Measurements from ENCODE around the gene HEY2.

DNA sequence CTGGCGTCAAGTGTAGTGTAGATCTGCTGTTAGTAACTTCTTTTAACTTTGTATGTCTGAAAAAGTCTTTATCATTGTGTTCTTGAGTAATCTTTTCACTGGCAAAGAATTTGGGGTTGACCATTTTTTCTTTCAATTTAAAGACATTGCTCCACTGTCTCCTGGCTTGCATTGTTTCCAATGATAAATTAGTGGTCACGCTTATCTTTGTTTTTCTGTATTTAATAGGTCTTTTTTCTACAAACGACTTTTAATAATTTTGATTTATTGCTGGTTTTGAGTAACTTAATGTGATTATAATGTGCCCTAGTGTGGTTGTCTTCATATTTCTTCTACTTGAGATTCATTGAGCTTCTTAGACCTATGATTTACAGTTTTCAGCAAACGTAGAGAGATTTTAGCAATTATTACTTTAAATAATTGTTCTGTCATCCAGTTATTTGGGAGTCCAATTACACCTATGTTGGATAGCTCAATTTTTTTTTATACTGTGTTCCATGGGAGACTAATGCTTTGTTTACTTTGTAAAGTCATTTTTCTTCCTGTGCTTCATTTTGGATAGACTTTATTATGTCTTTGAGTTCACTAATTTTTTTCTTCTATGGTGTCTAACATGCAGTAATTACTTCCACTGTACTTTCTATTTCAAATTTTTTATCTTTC, 38.3 kb upstream of the HEY2 start:
- TF ChIP-seq, protein P1, sequence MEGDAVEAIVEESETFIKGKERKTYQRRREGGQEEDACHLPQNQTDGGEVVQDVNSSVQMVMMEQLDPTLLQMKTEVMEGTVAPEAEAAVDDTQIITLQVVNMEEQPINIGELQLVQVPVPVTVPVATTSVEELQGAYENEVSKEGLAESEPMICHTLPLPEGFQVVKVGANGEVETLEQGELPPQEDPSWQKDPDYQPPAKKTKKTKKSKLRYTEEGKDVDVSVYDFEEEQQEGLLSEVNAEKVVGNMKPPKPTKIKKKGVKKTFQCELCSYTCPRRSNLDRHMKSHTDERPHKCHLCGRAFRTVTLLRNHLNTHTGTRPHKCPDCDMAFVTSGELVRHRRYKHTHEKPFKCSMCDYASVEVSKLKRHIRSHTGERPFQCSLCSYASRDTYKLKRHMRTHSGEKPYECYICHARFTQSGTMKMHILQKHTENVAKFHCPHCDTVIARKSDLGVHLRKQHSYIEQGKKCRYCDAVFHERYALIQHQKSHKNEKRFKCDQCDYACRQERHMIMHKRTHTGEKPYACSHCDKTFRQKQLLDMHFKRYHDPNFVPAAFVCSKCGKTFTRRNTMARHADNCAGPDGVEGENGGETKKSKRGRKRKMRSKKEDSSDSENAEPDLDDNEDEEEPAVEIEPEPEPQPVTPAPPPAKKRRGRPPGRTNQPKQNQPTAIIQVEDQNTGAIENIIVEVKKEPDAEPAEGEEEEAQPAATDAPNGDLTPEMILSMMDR (IDR thresholded peaks at IDR 0.05) = no peak
- TF ChIP-seq POLR2A (IDR thresholded peaks at IDR 0.05) = no peak
